ENCODE measurements around the gene SCNN1G. TPM values are rescaled to one million over a fixed set of nuclear protein-coding genes. Genes with fewer than 3 reads are reported as not detected.

The SCNN1G gene
- total RNA-seq, 1 donor from 2014 or later, result 0.12 TPM

GRCh38 chr16:23185656-23186055 lies 3.1 kb downstream of the SCNN1G start:
- intact Hi-C loops (cut with micrococcal nuclease), result loop anchor here (10.0 kb wide), 1 partner anchor 59 kb away; no protein-coding TSS in a partner anchor
- ATAC-seq, result peak; percentile 69
- peak; percentile 42 for DNase-seq

- intact Hi-C loops (cut with micrococcal nuclease), result loop anchor here (10.0 kb wide), 1 partner anchor 59 kb away; no protein-coding TSS in a partner anchor
- ATAC-seq, result no peak
These were observed 3.6 kb downstream of the SCNN1G start for GRCh38 chr16:23186171-23186570.

GRCh38 chr16:23187341-23187740 lies 4.8 kb downstream of the SCNN1G start:
- ATAC-seq (no peak), DNase-seq (no peak)
- intact Hi-C loops (cut with micrococcal nuclease), result loop anchor here (10.0 kb wide), 1 partner anchor 57 kb away; no protein-coding TSS in a partner anchor

More at GRCh38 chr16:23186171-23186570, 3.6 kb downstream of the SCNN1G start:
- DNase-seq, result peak; percentile 31

GRCh38 chr16:23188911-23189310 lies 6.4 kb downstream of the SCNN1G start:
- DNase-seq (no peak), ATAC-seq (no peak)
- intact Hi-C loops (cut with micrococcal nuclease), result loop anchor here (10.0 kb wide), 1 partner anchor 56 kb away; no protein-coding TSS in a partner anchor

- DNase-seq (no peak), ATAC-seq (peak; percentile 73)
- intact Hi-C loops (cut with micrococcal nuclease), result no loop called here
These were observed 12.1 kb downstream of the SCNN1G start for GRCh38 chr16:23194497-23195221.

- ATAC-seq (peak; percentile 71), DNase-seq (no peak)
- intact Hi-C loops (cut with micrococcal nuclease), result no loop called here
These were observed 12.9 kb downstream of the SCNN1G start for GRCh38 chr16:23195366-23195978.

GRCh38 chr16:23196539-23196938 lies 14.0 kb downstream of the SCNN1G start:
- DNase-seq, result no peak
- intact Hi-C loops (cut with micrococcal nuclease), result no loop called here
- ATAC-seq, result no peak

GRCh38 chr16:23202166-23202565 lies 19.6 kb downstream of the SCNN1G start:
- intact Hi-C loops (cut with micrococcal nuclease), result no loop called here
- DNase-seq (no peak), ATAC-seq (no peak)

- no peak for ATAC-seq
- intact Hi-C loops (cut with micrococcal nuclease), result no loop called here
These were observed 24.4 kb downstream of the SCNN1G start for GRCh38 chr16:23206986-23207385.

GRCh38 chr16:23207485-23207884 lies 24.9 kb downstream of the SCNN1G start:
- no peak for ATAC-seq
- DNase-seq, result no peak
- intact Hi-C loops (cut with micrococcal nuclease), result no loop called here

More at GRCh38 chr16:23206986-23207385, 24.4 kb downstream of the SCNN1G start:
- DNase-seq, result no peak

- ATAC-seq, result no peak
- intact Hi-C loops (cut with micrococcal nuclease), result no loop called here
- no peak for DNase-seq
These were observed 27.1 kb downstream of the SCNN1G start for GRCh38 chr16:23209606-23210005.

GRCh38 chr16:23213831-23214230 lies 31.3 kb downstream of the SCNN1G start:
- no peak for DNase-seq
- ATAC-seq, result no peak

GRCh38 chr16:23214796-23215195 lies 32.3 kb downstream of the SCNN1G start:
- no peak for ATAC-seq

More at GRCh38 chr16:23213831-23214230, 31.3 kb downstream of the SCNN1G start:
- intact Hi-C loops (cut with micrococcal nuclease), result no loop called here

GRCh38 chr16:23215435-23215834 lies 32.9 kb downstream of the SCNN1G start:
- DNase-seq (no peak), ATAC-seq (no peak)
- intact Hi-C loops (cut with micrococcal nuclease), result no loop called here

More at GRCh38 chr16:23214796-23215195, 32.3 kb downstream of the SCNN1G start:
- DNase-seq, result no peak
- intact Hi-C loops (cut with micrococcal nuclease), result no loop called here

GRCh38 chr16:23216658-23217246 lies 34.2 kb downstream of the SCNN1G start:
- ATAC-seq (no peak), DNase-seq (no peak)
- intact Hi-C loops (cut with micrococcal nuclease), result no loop called here

- ATAC-seq (no peak), DNase-seq (no peak)
- intact Hi-C loops (cut with micrococcal nuclease), result no loop called here
These were observed 35.1 kb downstream of the SCNN1G start for GRCh38 chr16:23217646-23218045.

- intact Hi-C loops (cut with micrococcal nuclease), result no loop called here
- ATAC-seq, result no peak
- no peak for DNase-seq
These were observed 40.4 kb downstream of the SCNN1G start for GRCh38 chr16:23222929-23223328.

GRCh38 chr16:23223368-23223767 lies 40.8 kb downstream of the SCNN1G start:
- intact Hi-C loops (cut with micrococcal nuclease), result no loop called here
- DNase-seq (no peak), ATAC-seq (no peak)

GRCh38 chr16:23225109-23225508 lies 42.6 kb downstream of the SCNN1G start:
- ATAC-seq, result no peak
- intact Hi-C loops (cut with micrococcal nuclease), result no loop called here
- no peak for DNase-seq

- intact Hi-C loops (cut with micrococcal nuclease), result no loop called here
- ATAC-seq, result no peak
These were observed 43.1 kb downstream of the SCNN1G start for GRCh38 chr16:23225634-23226033.

More at GRCh38 chr16:23225634-23226033, 43.1 kb downstream of the SCNN1G start:
- no peak for DNase-seq
